DLD1 (cell line): Measurements from ENCODE around the gene ACP2.

Experiments used
- in situ Hi-C: cut with HindIII; loops from 2 replicates; pipeline ENCODE4 v1.10.0; 2017; ENCODE audit warnings: low sequenced_read_pairs

The ACP2 gene

DNA sequence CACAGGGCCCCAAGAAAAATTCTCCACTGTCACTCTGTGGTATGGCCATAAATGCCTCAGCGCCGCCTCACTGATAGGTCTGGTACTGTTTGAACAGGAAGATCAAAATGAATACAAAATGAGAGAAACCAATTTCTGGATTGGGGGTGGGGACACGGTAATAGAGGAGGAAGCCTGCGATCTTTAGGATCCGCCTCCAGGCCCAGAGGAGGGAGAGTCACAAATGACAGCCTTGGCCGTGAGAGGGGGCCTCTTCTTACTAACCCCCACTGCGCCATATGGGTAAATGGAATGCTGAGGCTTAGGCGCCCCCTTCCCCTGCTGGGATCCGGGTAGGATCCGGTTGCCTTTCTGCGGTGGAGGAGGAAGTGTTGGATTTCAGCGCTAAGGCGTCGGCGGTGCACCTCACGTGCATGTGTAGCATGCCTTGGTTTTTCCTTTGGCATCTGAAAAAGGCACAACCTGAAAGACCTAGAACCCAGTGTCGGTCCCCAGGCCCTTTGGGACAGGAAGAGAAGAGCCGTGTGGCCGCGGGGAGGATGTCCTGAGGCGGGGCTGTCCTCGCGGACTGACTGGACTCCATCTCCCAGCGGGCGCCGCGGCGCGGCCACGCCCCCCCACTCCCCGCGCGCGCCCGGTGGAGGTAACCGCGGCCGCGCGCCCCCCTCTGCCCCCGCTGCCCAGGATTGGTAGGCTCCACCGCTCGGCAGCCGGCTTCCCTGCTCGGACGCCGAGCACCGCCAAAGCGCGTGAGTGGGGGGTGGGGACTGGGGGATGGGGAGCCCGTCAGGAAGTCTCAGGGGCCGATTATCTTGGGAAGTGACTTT lies 20.6 kb upstream of the ACP2 start:
- in situ Hi-C loops, result no loop called here

DNA sequence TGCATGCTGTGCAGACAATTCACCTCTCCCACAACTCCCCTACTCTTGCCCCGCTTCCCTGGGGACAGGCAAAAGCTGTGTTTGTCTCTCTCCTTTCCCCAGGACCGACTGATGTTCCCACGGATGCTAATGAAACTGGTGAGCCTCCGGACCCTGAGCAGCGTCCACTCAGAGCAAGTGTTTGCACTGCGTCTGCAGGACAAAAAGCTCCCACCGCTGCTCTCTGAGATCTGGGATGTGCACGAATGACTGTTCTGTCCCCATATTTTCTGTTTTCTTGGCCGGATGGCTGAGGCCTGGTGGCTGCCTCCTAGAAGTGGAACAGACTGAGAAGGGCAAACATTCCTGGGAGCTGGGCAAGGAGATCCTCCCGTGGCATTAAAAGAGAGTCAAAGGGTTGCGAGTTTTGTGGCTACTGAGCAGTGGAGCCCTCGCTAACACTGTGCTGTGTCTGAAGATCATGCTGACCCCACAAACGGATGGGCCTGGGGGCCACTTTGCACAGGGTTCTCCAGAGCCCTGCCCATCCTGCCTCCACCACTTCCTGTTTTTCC lies 19.9 kb upstream of the ACP2 start:
- in situ Hi-C loops, result no loop called here

DNA sequence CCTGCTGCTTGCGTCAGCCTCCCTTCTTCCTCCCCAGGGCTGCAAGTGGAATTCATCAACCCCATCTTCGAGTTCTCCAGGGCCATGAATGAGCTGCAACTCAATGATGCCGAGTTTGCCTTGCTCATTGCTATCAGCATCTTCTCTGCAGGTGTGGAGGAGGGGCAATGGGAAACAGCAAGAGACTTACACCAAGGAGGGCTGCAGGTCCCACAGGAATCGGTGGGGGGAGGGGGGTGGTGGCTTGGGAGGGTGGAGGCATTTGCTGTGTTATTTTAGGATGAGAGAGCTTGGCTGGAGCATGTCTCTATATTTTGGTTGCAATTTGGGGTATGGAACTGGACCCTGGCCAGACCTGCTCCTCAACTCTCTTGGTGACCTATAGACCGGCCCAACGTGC lies 19.3 kb upstream of the ACP2 start:
- in situ Hi-C loops, result no loop called here

GRCh38 chr11:47264521-47264920 lies 15.9 kb upstream of the ACP2 start:
- in situ Hi-C loops, result no loop called here

DNA sequence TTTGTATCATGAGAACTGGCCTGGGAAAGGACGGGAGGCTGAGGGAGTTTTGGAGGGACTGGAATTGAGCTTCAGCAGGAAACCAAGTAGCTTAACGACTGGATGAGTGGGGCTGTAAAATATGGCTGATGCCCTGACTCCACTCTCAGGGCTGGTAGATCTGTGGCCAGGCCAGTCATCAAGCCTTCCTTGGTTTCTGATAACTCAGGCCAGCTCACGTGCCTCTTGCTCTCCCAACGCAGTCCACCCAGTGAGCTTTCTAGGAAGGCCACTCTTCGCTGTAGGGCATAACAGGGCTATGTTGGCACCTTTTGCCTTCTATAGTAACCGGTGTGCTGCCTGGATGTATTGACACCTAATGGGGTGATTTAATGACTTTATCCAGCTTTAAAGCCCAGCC lies 15.5 kb upstream of the ACP2 start:
- in situ Hi-C loops, result no loop called here

DNA sequence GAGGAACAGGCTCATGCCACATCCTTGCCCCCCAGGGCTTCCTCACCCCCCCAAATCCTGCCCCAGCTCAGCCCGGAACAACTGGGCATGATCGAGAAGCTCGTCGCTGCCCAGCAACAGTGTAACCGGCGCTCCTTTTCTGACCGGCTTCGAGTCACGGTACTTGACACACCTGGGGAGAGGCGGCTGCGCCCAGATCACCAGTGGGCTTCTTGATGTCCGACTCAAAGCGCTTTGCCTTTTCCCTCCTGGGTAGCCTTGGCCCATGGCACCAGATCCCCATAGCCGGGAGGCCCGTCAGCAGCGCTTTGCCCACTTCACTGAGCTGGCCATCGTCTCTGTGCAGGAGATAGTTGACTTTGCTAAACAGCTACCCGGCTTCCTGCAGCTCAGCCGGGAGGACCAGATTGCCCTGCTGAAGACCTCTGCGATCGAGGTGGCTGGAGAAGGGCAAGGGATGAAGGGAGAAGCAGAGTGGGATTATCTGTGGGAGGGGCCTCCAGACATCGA lies 12.7 kb upstream of the ACP2 start:
- in situ Hi-C loops, result no loop called here

- in situ Hi-C loops, result no loop called here
Observed at GRCh38 chr11:47260366-47260765, 11.8 kb upstream of the ACP2 start.

DNA sequence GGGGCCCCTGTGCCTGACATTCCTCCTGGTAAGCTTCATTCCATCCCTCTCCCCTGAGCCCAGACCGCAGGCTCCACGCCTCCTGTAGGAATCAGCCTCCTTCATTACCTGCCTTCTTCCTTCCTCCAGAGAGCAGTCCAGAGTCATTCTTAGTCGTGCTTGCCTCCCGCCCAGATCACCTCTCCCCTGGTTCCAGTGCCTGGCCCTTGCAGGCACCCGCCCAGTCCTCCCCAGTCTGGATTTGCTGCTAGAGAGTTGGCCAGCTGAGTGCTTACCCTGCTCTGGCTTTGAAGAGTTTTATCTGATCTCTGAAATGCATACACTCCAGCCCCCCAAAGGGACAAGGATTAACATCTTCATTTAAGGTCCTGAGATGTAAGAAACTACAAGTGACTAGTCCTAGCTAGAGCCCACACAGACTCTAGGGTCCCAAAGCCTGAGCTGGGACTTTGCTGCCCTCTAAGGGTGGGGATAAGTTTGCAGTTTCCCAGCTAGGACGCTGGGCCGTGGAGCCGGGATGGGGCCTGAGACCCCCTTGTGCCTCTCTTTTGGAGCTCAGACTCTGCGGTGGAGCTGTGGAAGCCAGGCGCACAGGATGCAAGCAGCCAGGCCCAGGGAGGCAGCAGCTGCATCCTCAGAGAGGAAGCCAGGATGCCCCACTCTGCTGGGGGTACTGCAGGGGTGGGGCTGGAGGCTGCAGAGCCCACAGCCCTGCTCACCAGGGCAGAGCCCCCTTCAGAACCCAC lies 10.8 kb upstream of the ACP2 start:
- in situ Hi-C loops, result no loop called here

- in situ Hi-C loops, result no loop called here
Observed at GRCh38 chr11:47258317-47258902, 9.8 kb upstream of the ACP2 start.

GRCh38 chr11:47257517-47258316 lies 9.1 kb upstream of the ACP2 start, which contains the start of gene NR1H3:
Gene NR1H3 (plus strand): TSS chr11:47257996. CDS start chr11:47259217, 1,221 bp downstream.
- in situ Hi-C loops, result no loop called here

- in situ Hi-C loops, result no loop called here
Observed at GRCh38 chr11:47257177-47257516, 8.5 kb upstream of the ACP2 start.

- in situ Hi-C loops, result no loop called here
Observed at GRCh38 chr11:47256374-47256773, 7.8 kb upstream of the ACP2 start.

DNA sequence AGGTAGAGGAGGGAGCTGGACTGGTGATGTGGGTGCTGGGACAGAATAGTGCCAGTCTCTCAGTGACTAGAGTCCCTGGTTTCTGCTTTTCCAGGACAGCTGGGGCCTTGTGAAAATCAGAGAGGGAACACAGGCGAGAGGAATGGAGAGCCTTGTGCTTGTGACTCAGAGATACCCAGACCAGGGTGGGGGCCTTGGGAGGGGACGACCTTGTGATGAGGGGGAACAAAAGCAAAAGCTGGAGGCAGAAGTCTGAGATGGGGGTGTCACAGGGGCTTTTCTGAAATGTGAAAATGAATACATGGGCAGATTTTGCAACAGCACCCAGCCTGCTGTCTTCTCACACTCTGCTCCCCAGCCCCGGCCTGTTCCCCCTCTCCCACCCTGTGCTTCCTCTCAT lies 5.8 kb upstream of the ACP2 start:
- in situ Hi-C loops, result no loop called here

- in situ Hi-C loops, result no loop called here
Observed at GRCh38 chr11:47253660-47254059, 5.0 kb upstream of the ACP2 start.

DNA sequence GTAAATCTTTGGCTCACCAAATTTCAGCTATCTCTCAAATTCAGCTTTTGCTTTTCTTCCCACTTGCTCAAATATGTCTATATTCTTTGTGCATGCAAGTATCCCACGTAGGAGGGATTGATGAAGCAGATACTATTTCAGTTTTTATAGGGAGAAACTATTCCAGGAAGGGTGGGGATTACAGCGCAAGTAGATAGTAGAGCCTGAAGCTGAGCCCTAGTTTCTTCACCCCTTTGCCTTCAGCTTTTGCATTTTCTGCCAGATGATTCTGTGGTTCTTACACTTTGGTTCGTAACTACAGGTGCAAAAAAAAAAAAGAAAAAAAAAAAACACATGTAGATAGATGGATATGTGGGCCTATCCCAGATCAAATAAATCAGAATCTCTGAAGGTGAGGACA lies 3.1 kb upstream of the ACP2 start:
- in situ Hi-C loops, result no loop called here

DNA sequence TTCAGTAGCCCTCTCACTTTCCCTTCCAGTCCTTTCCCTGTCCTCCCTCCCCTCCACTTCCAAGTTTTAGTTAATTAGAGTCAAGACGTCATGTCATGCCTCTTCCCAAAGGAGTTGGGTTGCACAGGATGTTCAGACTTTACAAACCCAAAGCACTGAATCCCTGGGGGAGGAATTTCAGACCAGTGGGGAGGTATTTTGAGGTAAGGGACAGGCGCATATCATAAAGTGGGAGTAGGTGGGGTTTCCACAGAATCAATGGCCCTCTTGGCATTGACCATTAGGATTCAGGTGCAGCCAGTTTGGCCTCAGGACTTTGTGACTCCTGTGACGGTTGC lies 733 bp upstream of the ACP2 start:
- in situ Hi-C loops, result no loop called here

DNA sequence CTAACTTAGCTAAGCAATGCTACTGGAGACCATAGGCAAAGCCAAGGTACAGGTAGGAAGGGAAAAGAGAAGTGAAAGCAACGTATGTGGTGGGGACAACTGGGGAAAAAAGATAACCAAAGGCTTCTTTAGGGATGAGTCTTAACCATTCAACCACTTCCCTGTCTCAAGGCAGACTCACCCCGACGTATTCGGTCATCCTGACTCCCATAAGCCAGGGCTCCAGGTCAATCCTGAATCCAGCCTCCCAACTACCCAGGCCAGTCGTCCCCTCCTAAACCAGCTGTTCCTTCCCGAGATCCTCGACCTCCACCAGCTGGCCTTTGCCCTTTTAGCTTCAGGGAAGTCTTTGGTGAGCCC lies 330 bp downstream of the ACP2 start:
- in situ Hi-C loops, result no loop called here

GRCh38 chr11:47247502-47247901 lies 1.1 kb downstream of the ACP2 start:
- in situ Hi-C loops, result no loop called here

GRCh38 chr11:47245611-47246357 lies 2.8 kb downstream of the ACP2 start:
- in situ Hi-C loops, result no loop called here
